Left lobe of liver (tissue), 2 donors: ENCODE data around the gene NR2F1-AS1. TPM values are rescaled to one million over a fixed set of nuclear protein-coding genes. Genes with fewer than 3 reads are reported as not detected.

ENCODE experiments used
- ATAC-seq: fragments of 200-7000 bp; cut with Tn5 transposase; one replicate; pipeline ENCODE4 v1.9.1; 2020; ENCODE audit warnings: mild to moderate bottlenecking, moderate library complexity
- DNase-seq: peaks from one replicate; pipeline ENCODE4 v3.0.0-alpha.2; 2020; ENCODE audit warnings: low spot score
- total RNA-seq: library from RNA; stranded (reverse); gene quantifications from one replicate; pipeline ENCODE4 v1.2.1, GENCODE V29; 2021
- donor health status: DM: no; HTN: no; CAD: no; lungs with moderate emphysema.
- donor health status: DM: no; HTN: yes; CAD: no.

NR2F1-AS1 gene
- total RNA-seq, 1 donor from 2014 or later: 1.8 TPM

DNA sequence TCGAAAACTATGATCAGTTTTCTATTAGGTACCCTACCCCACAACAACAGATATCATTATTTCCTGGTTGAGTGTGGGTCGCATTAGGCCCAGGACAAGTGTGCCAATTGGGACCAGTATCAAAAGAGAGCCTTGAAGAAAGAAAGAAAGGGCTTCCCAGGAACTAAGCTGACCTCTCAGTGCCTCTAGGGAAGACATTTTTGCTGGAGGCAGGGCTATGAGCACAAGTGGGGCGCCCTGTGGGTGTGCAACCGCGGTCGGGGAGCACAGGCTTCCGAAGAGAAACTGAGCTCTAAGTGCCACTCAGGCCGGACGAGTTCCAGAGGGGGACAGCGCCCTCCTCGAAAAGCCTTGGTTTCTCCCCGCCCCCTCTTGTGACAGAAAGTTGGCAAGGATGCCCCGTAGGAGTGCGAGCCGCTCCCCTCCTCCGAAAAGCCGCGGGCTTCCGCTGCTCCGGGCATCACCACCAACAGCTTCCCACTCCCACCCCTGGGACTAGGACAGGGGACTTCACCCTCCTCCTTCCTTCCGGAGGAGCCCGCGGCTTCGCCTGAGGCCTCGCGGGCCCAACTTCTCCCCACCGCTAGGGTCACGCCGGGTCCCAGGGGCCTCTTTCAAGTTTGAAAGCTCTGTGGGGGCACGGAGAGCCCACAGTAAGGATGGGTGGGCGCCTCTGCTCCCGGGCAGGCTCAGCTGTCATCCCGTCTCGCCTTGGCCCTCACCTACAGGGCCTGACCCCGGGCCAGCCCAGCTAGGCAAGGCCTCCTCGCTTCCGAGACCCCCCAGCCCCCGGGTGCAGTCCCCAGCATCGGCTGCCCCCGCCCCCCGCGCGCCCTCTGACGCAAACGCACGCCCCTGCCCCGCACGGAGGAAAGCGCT, 2.0 kb downstream of the NR2F1-AS1 start:
- DNase-seq: no peak
- ATAC-seq: peak; percentile 3

DNA sequence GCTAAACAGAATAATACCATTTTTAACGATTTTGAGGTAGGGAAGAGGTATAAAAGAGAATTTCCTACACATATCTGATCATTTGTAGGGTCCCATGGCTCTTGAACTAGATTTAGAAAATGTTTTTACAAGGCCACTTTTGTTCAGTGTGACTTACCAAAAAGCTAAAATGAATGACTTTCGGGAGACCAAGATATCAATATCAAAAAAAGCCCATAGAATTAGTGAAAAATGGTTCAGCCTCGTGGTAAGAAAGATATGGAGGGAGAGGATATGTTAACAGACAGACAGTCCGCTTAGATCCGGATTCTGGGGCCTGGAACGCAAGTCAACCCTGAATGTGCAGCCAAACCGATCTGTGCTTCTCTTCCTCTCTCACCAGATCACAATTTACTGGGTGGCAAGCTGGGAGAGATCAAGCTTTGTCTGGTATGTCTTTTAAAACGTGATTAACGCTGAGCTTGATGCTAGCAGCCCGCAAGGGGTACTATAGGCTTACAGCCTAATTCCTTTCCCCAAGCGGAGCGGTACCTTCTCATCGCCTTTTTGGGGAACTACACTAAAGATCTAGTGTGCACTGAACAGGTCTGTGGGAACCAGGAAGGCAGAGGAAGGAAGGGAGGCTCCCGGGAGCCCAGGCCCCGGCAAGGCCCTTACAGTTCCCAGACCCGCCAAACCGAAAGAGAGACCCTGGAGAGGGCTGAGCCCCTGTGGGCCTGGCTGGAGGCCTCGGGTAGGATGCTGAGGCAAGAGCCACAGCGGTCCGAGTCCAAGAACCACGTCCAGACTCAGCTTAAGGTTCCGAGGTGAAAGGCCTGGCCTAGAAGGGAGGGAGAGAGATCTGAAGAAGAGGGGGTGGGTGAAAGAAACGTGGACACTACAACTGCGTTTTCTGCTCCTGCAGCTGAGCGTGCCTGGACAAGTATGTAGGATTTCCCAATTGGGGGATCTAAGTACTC, 2.9 kb downstream of the NR2F1-AS1 start:
- ATAC-seq: no peak
- no peak for DNase-seq

DNA sequence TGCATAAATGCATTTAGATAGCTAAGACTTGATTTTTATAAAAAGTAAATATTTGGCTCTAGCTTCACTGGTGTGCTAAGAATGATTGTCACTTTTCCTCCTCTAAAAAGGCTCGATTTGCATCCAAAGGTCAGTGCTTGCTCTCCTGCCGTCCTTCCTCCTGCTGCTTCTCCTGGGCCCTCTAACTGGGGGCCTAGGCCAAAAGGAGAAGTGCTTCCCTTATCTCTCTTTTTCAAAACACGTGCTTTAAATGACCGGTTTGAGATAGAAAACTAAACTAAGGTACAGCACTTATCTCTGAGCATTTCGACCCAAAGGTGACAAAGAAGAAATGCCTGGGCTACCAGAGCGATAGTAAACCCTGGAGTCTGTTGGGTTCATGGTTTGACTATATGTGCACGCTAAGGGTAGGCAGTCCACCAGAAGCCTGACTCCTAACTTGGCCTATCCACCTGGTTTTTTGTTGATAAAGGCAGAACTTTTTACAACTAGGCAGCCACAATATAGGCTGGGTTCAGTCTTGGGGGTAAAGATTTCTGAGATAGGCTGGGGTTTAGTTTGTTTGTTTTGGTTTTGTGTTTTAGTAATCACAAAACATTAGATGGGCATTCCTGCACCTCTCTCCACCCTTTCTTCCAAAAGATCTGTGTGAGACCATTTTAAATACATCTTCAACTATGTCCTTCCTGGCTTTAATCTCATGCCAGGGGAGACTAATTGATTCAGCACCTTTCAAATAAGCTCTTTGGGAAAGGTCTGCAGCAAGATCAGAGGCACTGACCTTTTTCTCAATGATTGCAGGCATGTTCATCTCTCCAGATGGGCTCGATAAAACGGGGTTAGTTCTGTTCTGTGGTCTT, 3.8 kb downstream of the NR2F1-AS1 start:
- DNase-seq: no peak
- no peak for ATAC-seq

DNA sequence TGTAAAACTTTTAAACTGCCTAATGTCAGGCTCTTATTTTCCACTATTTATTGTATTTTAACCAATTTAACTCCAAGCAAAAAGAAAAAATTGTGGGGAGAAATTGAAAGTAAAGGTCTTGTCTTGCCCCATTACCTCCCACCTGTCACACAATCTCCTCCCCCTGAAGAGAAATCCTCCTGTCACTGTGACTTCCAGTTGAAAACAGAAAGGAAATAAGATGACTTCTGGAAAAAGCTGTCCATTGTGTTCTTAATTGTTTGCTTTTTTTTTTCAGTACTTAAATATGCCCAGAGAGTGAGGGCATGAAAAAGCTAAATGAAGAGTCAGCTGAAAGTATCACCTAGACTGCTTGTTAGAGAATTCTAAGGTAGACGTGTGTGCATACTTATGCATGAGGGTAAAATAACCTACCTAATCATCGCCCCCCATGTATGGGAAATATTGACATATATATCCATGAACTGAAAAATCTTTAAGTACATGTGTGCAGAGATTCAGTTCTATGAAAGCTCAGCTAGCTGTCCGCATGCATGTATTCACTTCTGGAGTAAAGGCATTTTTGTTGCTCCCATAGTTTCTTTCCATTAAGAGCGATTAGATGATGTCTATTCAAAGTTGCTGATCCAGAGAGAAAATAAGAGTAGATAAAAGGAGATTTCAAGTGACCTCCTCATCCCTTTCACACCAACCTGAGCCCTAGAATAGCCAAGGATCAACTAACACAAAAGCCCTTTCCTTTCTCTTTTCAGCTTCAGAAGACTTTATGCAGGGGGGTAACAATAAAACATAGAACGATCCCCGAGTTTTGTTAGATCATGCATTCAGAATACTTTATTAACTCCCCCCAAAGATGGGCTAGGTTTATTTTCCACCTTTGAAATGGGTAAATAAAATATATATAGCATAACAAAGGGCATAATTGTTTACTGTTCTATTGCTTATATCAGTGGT, 5.3 kb downstream of the NR2F1-AS1 start:
- ATAC-seq: no peak
- no peak for DNase-seq

DNA sequence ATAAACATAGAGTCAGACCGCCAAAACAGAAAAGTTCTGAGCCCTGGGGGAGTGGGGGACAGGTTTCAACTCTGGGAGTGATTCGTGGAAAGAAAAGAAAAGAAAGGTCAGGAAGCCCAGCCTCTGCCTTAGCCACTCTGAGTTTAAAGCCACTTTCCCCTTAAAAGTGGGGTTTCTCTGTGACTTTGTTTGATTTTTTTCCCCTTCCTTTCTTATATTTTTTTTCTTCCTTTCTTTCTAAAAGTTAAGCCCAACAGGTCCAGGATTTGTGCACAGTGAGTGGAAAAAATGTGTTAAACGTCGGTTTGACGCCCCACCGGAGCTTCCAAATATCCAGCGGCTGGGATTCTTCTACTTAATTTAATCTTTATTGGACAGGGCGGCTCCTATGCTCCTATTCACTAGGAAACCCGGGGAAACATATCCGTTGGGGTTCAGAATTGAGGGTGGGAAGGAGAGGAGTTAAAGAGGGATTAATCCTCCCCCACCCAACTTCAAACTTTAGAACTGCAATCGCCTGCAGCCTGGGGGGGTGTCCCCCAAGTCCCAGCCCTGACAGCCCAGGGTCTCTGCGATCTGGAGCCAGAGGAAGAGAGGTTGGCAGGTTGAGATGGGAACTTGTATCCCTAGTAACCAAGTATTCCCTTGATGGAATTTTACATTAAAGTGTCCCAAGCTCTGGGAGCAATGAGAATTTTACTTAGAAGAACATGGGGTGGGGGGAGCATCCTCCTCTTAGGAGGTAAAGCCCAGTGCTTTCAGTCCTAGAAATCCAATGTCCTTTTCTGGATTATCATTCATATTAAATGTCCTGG, 6.3 kb downstream of the NR2F1-AS1 start:
- no peak for ATAC-seq

DNA sequence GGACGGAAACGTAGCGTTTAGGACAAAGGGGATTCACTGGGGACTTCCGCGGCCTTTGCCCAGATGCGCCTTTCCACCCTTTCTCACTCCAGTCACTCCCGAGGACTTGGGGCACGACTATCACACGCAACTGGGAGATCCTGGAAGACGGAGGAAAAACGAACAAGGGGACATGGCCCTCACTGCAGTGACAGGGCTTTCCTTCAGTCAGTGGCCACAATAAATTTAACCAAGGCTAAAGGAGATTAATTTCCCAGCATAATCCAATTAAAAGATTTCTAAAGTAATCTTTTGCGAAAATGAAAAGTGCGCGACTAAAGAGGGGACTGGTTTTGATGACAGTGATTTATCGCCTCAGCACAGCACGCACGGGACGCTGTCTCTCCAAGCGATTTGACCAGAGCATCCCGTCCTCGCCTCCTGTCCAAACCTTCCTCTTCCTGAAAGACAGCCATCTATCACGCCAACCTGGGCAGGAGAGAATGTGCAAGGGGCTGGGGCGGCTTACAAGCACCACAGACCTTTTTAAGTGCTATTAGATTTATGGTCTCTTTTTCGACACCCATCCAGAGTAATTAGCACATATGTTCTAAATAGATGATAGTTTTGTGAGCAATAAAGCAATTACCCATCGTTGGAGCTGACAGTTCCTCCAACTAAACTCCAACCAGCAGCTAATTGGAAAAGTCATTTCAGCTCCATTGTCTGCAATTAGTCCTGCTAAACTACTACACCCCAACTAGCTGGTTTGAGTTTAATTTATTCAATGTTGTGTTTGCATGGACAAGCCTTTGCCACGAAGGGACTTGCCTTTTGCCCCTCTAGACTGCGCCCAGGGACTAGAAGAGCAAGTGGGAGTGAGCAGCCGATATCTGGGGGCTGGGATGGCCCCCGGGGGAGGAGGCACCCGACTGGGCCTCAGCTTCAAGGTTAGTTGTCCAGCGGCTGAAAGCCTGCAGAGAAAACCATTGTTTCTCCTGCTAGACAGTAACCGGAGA, 7.4 kb downstream of the NR2F1-AS1 start:
- DNase-seq: no peak
- ATAC-seq: no peak

More for the DNA sequence above, 6.3 kb downstream of the NR2F1-AS1 start:
- DNase-seq: no peak

DNA sequence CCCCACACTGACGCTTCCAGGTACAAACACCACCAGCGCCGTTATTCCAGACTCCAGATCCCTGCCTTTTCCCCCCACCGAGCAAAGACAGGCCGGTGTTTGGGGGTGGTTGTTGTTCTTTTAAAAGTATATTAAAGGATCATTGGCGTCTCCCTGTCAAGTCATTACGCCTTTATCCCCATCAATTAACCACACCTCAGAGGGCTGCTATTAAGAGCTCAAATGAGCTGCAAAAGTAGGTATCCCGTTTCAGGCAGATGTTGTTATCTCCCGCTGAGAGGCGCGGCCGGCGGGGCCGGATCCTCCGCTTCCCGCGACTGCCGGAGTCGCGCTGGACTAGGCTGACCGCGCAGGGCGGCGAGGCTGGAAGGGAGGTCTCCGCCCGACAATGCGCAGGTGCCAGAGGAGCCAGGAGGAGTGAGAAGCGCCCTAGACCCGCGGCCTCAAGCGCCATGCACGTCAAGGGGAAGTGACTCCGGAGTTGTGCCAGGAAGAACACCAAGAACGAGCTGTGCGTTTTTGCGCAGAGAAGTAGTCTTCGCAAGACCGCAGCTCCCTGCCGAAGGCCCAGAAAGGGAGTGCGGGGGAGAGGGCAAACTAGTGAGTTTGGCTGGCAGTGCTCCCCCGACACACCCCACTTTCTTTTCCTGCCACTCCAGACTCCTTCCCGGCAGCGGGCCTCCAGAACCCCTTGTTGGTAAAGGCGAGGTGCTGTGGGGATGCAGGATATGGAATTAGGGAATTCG, 8.2 kb downstream of the NR2F1-AS1 start:
- DNase-seq: no peak
- ATAC-seq: peak; percentile 26

DNA sequence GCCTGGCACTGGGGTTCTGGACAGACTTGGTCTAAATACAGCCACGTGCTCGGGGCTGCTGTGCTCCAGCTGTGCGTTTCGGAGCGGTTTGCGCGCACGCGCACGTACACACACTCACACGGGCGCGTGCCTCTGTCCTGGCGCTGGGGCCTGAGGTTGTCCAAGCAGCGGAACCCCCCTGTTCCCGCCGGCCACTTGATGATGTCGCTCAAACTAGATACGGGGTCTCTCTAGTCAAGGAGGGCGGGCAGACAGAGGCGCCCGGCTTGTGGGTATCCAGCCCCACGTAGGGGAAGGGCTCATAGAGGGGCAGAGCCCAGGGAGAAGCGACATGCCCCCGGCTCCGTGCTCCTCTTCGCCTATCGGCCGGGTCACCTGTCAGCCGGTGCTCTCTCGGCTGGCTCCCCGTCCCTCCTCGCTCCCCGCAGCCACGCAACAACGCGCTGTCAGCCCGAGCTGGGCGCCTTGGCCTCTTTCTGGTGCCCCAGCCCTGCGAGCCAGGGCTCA, 8.9 kb downstream of the NR2F1-AS1 start:
- ATAC-seq (peak; percentile 20), DNase-seq (no peak)

DNA sequence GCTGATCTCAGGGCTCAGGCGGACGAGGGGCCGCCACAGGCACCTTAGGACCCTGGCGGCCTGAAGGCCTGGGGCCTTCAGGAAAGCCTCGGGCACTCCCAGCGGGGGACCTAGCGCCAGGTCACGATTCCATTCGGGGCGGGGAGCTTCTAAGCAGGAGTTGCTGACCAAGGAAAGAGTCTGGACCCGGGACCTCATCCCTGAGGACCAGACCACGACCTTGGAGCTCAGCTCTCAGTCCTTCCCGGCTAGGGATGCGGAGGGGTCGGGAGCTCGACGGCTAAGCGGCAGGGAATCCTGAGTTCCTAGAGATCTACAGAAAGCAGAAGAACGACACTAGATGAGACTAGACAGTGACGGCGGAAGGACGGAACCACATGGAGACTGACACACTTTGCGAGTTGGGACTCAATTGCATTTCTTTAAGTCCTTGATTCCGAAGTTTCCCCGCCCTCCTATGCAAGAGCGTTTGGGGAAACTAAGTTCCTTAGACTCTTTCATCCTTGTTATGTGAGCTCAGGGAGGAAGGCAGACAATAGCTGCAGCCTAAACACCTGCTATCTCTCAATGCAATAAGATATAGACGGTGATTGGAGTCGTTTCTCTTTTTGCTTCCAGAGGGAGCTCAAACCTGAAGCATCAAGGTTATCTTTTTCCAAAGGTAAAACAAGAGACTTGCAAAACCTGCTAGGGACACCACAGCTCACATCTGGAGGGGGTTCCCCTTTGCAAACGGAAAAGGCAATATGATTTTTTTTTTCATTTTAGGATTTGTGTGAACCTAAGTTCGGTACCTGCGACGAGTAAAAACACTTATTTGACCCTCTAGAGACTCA, 9.7 kb downstream of the NR2F1-AS1 start:
- ATAC-seq (no peak), DNase-seq (no peak)

DNA sequence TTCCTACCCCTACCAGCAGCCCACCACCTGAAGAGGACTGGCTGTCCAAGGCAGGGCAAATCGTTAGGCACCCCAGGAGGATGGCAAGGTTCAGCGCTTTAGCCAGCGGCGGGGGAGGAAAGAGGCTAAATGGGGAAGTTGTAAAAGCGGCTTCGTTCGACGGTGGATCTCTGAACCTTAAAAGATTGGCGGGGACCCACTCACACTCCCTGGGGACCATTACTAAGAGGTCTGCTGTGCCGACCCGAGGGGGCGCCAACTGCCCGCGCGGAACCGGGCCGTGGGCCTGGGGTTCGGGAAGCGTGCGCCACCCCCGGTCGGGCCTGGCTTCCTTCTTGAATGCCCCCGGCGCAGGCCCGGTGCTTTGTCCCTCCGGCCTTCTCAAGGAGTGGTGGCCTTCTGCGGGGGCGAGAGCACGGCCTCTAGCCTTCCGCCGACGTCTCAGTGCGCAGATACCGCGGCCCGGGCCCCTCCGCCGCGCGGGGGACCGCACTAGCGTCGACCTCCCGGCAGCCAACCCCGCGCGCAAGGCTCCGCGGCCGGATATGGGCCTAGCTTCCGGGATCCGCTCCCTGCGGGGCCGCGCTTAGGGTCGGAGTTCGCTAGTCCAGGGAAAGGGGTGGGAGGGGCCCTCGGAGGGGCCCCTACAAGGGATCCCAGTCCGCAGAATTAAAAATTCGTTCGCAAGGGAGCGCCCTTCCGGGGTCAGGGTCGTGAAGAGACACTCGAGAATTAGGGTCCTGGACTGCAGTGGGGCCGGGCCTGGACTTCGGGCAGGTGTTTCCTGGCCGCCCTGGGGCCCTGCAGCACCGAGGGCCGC, 10.5 kb downstream of the NR2F1-AS1 start:
- DNase-seq (no peak), ATAC-seq (no peak)

DNA sequence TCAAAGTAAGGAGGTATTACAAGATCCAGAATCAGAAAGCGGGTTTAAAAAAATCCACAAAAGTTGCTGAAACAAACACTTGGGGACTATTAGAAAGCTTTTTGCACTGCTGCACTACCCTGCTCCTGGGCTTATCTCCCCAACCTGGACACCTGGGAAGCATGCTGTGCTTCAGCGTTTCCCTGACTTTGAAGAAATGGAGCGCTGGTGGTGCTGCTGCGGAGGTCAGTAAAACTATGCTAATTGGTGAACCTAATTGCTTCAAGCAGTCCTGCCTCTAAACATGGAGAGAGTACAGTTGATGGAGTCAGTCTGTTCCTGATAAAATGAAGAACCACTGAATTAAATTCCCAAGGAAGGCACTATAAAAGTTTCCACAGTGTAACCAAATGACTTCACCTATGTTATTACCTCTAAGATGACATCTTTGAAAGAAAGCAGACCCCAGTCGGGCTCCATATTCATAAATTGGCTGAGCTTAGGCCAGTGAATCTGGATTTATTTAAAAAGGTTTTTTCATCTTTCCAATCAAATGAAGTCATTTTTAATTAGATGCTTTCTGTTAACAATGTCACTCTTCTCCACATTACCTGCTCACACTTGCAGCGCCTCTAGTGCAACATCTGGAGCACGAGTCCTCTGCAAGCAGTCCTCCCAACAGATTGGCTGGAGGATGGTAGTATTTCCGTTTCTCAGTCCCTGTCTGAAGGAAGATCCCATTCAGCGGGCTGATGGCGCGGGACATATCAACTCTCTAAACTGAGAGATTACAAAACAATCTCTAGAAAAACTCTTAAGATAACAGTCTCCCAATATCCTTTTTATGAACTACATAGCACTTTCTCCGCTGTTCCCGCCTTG, 11.5 kb downstream of the NR2F1-AS1 start:
- ATAC-seq (no peak), DNase-seq (no peak)

DNA sequence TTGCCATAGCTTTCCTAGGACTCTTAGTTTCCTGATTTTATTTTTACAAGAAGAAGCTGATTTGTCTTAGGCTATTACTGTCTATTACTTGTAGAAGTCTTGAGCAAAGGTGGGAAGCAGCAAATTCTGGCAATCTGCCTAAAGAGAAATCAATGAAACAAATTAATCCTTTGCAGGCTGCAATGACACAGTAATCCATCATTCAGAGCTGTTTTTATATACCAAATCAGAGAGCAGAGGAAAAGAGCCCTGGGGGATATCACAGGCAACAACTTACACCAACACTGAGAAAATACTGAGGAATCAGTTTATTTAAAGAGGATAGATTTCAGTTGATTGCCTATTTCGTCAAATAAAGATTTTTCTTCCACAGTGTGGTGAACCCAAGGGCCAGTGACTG, 13.6 kb downstream of the NR2F1-AS1 start:
- ATAC-seq: no peak
- no peak for DNase-seq

DNA sequence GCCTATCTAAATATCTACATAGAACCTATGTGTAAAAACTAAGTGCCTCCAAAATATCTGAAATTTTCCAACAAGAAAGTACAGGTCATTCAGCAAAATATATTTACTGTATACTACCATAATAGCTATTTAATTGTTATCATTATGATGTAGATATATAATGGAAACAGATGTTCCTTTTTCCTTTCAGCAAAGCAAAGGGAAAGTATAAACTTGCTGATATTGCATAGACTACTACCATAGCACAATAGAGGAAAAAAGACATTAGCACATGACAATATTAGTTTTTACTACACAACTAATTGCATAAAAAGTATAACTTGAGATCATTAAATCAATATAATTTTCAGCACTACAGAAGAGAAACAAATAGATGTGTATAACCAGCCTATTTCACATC, 14.9 kb downstream of the NR2F1-AS1 start:
- DNase-seq (no peak), ATAC-seq (no peak)
